Erythroblast (primary cell): Measurements from ENCODE around the gene DHTKD1.

Experiments
- GATA1 ChIP-seq: IDR thresholded peaks from 2 replicates; pipeline ENCODE4 v1.6.1; 2011; ENCODE audit warnings: low read depth, mild to moderate bottlenecking, control low read depth, low read length, moderate library complexity
- POLR2A ChIP-seq: IDR thresholded peaks from 2 replicates; pipeline ENCODE4 v1.6.1; 2011; ENCODE audit warnings: mild to moderate bottlenecking, low read length

GRCh38 chr10:12061124-12061523 is 7.6 kb upstream of the DHTKD1 start:
- TF ChIP-seq POLR2A (no peak), GATA1 (no peak)
